Islet precursor cell (in vitro differentiated cells): ENCODE data around the gene MBD5.

Source experiments
- DNase-seq: peaks from one replicate; pipeline ENCODE4 v3.0.0-alpha.2; 2018

Gene MBD5

DNA sequence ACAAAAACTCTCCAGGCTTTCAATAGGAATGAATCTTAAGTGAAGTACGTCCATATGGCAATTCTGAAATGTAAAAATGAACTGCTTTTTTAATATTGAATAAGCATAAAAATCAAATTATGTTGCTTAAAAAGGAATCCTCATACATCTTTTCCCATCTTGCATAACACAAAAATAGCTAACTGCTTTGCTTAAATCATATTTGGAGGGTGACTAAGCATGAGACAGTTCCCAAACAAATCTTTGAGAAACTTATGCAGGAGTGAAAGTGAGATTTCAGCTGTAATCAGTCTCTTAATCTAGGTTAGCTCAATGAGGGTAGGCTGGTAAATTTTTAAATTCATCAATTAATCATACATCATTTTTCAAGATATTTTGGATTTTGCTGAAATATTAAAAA is 111.5 kb downstream of the MBD5 start:
- no peak for DNase-seq

DNA sequence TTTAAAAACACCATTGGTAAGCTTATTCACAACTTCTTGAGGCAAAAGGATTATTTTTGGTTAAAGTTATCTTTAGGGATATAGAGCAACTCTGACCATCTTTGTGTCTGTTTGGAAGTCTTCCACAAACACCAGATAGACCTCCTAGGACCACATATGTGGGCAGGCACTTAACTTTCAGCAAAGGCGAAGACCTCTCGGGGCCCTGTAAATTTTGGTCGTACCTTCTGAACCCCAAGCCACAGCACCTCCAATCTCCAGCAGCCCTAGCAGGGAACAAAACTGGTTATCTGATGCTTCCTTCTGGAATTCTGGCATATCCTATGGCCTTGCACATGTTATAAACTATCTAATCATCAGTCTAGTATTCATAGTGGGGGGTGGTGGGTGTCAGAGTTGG is 114.8 kb downstream of the MBD5 start:
- no peak for DNase-seq

DNA sequence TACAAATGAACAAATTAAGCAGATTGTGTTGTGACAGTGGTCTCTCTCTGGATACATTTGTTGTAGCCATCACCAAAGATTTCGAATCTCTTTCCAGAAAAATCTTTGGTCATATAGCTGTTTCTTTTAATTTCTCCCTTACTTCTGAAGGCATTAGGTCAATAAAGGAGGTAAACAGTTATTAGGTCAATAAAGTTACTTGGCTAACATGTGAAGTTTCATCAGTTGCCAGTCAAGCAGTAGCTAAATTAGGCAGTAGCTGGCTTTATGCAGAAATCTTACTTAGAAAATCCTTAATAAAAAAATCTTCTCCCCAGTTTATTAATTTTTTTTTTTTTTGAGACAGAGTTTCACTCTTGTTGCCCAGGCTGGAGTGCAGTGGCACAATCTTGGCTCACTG is 115.5 kb downstream of the MBD5 start:
- no peak for DNase-seq

DNA sequence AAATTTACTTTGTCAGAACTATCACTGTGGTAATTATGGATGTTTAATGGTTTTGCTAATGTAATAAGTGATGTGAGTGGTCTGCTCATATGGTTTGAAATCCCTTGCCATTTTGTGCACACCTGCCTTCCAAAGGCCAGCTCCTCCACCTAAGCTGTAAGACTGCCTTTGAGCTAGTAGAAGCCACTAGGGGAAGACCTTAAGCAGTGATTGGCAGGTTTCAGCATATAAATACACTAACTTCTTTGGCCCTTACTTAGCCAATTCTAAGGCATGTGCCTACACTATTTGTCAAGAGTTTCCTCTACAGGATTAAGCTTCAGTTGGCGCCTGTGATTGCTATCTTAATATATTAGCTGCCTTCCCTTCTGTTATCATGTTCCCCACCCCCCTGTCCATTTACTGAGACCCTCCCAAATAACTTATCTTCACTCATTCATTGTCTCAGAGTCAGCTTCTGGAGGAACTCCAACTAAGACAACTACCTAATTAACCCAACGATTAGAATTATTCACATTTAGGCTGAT is 141.1 kb downstream of the MBD5 start:
- DNase-seq, result no peak

DNA sequence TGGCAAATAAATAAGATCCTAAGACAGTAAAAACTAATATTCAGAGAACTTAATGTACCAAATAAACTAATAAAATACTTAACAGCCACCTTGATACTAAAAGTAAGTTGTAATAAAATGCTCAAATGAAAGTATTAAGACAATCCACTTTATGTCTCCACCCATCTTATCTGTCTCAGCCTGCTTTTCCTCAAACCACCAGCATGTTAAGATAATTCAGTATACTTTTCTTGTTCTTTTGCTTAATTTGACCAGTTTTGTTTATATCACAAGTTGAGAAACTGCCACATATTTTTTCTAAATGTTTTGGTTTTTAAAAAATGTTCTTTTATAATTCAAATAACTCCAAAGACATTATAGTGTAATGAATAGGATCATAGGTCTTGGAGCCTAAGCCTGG is 142.0 kb downstream of the MBD5 start:
- no peak for DNase-seq

DNA sequence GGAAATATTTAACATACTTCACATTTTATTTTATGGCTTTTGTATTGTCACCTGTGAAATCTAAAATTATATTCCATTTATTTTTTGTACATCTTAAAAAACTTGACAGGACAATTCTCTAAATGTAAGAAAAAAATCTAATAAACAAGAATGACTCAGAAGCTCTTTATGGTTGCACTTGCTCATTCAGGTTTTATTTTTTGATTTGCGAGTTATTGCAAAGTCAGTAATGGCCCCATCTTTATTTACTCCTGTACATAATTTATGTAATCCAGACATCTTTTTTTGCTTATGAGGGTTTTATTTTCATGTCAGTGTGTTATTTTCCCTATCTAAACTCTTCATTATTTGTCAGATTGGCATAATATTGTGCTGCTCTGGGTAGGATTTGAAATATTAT is 145.1 kb downstream of the MBD5 start:
- no peak for DNase-seq

DNA sequence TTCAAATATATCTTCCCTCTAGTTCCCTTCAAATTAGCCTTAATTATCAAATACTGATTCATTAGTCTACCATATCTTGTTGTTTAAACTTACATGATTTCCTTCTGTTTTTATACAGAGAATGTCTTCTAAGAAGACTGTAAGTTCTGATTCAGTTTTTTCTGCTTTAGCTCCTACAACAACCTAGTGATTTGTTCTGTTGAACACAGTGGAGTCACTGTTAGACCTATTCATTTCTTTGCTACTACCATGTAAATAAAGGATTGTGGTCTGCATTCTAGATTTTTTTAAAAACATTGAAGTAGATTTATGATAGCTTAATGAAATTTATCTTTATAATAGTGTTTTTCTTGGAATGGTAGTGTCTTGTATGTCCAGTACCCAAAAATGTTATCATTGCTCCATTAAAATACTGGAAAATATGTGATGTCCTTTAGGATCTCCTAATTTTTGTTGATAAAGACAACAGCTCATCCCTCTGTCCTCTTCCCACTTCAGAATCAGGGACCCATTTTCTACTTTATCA is 146.4 kb downstream of the MBD5 start:
- no peak for DNase-seq

DNA sequence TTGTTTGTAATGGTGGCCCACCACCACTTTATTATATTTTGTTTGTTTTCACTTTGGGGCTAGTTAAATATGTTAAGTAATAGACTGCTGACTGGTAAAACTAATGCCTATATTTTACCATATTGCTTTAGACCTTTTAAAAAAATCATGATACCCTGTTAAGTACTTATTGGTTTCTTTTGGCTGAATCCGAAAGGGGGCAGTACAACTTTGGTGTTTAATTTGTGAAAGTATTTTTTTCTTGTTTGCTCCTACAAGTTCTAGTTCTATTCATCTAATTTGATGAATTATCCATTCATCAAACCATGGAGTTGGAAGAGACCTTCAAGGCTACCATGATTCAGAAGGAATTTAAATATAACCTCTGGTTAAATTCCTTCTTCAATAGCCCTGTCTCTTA is 147.0 kb downstream of the MBD5 start:
- no peak for DNase-seq

DNA sequence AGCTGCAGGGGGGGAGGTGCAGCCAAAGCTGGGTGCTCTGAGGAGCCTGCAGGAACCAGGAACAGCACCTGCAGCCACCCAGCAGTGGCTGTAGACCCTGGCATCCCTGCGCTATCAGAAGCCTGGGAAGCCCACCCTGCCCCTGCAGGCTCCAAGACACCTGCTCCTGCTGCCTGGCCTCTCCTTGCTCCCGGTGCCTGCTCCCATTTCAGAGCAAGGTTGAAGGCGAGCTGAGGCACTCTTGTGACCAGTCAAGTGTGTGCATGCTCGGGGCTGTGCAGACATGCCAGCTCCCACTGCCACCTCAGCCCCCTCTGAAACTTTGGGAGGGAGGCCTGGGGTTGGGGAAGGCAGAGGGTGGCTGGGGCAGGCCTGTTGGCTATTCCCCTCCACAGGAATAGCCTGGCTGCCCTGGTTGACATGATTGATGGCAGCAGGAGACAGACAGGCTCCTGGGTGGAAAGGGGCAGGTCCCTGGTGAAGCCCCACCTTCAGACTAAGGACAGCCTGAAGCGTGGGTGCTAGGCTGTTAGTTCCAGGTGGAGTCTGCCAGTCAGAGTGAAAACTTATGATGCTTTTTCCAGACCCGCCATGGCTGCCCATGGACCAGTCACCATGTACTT is 151.4 kb downstream of the MBD5 start:
- no peak for DNase-seq

DNA sequence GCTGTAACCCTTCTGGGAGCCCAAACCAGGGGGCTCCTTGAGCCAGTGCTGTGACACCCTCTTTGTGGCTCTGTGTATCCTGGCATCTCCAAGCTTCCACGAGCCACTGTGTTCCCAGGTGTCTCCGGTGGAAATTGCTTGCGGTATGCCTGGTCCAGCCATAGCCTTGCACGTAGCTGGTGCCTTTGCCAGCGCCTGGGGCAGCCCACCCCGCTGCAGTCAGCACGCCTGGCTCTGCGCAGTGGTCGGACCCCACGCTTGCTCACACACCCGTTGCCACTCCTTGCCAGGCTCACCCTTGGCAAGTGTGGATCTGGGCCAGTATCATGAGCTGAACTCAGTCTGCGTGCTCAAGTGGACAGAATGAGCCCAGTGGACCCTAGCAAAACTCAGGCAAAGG is 152.3 kb downstream of the MBD5 start:
- no peak for DNase-seq

DNA sequence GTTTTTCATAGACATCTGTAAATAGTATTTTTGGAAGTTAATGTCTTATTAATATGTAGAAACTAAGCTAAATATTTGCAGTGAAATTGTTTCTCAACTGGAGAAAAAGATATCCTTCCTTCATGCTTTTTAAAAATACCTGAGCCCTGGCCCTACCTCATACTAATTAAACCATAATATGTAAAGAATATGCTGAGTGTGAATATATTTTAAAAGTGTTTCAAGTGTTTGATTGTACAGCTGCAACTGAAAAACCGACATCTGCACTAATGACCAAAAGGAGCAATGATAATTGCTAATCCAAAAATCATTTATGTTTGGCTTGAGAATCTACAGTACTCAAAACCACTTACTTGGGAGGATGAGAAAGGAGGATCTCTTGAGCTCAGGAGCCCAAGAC is 156.7 kb downstream of the MBD5 start:
- no peak for DNase-seq

DNA sequence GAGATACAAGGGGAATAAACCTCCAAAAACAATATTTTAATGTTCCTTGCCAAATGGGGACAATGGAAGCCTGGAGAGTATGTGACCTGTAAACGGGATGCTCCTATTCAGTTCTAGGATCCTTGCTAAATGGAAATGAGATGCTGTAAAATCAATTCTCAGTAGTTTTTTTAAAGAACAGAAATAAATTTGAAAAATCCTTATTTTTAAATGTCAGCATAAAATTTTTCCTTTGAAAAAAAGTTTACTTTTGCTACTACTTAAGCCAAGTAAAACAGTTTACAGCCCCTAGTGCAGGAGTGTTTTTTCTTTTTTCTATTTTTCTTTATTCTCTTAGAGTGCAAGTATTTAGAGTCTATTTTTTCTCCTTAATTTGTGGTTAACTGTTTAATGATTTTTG is 158.8 kb downstream of the MBD5 start:
- no peak for DNase-seq

DNA sequence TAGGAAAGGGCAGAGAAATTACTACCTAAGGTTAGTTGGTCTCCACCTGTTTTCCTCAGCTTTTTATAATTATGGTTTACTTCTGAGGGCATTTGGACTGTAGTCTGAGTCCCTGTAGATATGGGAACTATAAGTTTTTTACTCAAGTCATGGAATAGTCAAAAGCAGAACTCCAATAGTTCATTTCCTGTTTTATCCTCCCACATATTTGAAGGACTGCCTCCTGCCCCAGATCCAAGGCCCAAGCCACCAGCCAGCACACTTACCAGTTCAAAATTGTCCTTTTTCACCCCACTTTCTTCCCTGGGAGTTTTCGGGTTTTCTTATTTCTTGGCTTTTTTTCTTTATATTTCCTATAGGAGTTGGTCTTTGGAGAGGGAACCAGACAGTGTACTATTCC is 164.1 kb downstream of the MBD5 start:
- DNase-seq, result no peak

DNA sequence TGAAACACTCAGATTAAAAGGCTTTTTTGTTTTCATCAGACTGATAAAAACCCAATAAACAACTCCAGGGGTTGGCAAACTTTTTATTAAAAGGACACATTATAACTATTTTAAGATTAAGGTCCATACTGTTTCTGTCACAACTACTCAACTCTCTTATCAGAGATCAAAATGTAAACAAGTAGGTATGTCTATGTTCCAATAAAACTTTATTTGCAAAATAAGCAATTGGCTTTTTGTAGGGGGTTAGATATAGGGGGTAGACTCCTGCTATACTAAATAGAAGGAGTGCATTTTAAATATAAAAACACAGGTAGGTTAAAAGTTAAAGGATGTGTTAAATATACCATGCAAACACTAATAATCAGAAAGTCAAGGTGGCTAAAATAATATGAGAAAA is 174.0 kb downstream of the MBD5 start:
- no peak for DNase-seq

DNA sequence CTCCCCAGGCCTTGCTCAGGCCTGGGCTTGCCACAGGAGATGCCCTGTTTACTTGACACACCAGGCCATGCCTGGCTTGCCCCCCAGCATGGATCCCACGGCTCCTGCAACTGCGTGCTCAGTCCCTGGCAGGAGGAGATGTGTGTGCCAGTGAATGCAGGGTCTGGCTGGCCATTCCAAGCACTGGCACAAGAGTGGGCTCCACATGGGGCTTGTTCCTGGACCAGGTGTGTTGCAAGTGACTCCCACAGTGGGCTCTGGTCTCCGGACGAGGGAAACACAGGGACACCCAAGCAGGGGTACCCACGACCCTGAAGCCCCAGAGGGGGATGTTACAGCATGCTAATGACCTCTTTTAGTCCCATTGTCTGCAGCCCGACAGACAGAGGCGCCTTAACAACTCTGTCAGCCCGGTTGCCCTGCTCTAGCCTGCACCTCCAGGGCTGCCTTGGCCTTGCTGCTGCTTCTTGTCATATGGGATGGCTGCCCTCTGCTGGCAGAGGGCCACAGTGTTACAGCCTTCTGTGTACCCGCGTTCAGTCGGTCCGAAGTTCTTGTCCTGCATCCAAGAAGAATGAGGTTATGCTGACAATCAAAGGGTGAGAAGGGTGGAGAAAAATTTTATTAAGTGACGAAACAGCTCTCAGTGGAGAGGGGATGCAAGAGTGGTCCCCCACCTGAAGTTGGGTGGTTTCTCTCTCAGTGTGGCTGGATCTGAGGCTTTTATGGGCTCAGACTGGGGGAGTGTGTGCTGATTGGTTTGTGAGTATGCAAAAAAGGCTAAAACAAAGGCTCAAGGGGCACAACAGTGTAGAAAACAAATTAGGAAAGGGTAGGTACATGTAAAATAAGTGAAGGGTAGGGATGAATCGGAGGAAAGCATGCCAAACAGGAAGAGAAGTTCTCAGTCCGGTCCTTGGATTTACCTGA is 180.4 kb downstream of the MBD5 start:
- DNase-seq, result peak; percentile 92

DNA sequence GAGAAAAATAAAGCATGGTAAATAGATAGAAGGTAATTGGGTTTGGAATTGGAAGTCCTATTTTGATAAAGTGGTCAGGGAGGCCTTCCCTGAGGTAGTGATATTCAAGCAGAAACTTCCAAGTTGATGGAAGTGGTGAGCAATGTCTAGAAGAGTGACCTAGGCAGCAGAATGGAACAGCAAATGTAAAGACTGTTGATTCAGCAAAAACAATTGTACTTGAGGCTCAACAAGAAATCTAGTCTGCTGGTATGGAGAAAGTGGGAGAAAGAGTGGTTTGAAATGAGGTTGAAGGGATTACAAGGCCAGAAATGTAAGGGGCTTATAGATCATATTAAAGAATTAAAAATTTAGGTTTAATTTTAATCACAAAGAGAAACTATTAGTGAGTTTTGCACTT is 181.3 kb downstream of the MBD5 start:
- no peak for DNase-seq

DNA sequence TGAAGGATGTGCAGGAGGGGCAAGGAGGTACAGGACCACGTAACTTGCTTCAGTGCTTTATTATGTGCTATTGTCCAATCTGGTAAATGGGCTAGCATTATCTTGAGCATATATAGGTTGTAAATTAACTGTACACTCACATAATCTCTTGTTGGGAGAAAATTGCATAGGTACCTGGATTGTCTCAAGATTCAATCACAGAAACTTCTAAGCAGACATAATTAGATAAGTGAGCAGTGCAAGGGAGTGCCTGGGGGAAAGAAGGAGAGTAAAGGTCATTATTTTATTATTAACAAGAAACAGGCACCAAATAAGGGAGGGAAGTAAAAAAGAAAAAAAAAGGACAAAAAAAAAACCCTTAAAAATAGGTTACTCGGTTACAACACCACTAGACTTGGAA is 186.2 kb downstream of the MBD5 start:
- no peak for DNase-seq

DNA sequence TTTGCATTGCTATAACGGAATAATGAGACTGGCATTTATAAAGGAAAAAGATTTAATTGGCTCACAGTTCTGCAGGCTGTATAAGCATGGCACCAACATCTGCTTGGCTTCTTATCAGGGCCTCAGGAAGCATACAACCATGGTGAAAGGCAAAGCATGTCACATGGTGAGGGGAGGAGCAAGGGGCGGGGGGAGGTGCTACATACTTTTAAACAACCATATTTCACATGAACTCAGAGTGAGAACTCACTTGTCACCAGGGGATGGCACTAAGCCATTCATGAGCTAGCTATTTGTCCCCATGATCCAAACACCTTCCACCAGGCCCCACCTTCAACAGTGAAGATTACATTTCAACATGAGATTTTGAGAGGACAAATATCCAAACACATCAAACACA is 188.7 kb downstream of the MBD5 start:
- no peak for DNase-seq

DNA sequence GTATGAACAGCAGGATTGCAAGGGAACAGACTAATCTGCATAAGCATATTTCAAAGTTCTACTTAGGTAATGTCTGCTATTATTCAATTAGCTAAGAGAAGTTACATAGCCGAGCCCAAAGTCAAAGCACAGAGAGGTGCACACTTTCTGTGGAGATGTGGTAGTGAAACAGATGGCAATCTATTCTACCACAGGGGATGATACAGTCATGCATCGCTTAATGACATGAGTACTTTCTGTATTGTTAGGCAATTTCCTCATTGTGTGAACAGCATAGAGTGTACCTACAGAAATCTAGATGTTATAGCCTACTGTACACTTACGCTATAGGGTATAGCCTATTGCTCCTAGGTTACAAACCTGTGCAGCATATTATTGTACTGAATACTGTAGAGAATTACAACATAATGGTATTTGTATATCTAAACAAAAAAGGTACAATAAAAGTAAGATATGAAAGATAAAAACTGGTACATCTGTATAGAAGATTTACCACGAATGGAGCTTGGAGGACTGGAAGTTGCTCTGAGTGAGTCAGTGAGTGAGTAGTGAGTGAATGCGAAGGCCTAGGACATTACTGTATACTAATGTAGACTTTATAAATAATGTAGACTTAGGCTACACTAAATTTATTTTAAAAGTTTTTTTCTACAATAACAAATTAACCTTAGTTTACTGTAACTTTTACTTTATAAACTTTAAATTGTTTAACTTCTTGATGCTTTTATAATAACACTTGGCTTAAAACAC is 197.6 kb downstream of the MBD5 start:
- no peak for DNase-seq

DNA sequence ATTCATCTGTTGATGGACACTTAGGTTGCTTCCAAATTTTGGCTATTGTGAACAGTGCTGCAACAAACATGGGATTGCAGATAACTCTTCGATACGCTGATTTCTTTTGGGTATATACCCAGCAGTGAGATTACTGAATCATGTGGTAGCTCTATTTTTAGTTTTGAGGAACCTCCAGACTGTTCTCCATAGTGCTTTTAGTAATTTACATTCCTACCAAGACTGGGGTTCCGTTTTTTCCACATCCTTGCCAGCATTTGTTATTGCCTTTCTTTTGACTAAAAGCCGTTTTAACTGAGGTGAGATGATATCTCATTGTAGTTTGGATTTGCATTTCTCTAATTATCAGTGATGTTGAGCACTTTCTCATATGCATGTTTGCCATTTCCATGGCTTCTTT is 200.3 kb downstream of the MBD5 start:
- no peak for DNase-seq

DNA sequence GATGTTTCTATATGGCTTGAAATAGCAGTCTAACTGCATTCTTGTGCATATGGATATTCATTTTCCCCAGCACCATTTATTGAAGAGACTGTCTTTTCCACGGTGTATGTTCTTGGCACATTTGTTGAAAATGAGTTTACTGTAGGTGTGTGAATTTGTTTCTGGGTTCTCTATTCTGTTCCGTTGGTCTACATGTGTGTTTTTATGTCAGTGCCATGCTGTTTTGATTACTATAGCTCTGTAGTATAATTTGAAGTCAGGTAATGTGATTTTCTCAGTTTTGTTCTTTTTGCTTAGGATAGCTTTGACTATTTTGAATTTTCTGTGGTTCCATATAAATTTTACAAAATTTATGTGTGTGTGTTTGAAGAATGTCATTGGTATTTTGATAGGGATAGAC is 201.0 kb downstream of the MBD5 start:
- no peak for DNase-seq

DNA sequence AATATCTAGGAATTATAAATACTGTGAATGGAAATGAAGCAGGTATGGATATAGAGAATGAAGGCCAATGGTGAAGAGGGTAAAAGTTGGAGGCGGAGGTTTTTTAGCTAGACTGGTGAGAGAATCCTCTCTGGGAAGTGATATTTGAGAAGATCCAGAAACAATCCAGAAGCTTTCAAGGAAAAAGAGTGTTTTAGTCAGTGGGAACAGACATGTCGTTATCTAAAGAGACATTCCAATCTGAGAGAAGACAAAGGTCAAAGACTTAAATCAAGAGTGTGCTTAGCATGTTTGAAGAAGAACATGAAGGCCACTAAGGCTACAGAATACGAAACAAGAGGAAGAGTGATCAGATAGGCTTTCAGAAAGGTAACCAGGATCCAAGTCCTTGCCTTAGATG is 211.0 kb downstream of the MBD5 start:
- DNase-seq, result no peak

DNA sequence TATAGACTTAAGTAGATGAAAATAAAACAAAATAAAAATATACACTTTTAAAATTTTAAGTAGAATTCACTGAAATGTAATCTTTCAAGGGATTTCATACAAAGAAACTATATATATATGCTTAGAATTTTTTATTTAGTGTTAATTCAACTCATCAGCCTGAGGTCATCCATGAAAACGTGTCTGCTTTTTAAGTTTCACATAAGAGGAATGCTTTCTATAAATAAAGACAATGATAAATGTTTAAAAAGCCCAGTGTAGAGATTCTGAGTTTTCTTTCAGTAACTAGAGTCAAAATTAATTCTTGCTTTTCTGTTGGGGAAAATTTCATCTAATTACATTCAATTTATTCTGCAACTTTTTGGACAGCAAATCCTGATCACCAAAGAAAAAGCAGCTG is 213.3 kb downstream of the MBD5 start:
- DNase-seq, result no peak

DNA sequence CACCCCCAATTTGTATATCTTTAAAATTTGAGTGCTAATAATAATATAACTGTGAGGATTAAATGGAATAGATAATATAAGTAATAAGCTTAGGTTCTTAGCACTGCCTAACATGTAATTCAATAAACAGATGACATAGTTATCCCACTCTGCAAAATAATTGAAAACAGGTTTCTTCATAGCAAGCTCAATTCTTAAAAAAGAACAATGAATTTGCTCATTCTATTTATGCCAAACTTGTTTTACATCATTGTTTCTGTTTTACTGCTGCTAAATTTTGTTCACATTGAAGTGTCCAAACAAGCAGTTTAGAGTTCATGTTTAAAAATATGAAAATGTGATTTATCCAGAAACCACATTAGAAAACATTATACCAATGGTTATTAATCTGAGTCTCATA is 217.0 kb downstream of the MBD5 start:
- DNase-seq, result no peak
